Right cardiac atrium (tissue), 5 donors: ENCODE measurements around the gene ZNF100. TPM values are rescaled to one million over a fixed set of nuclear protein-coding genes. Genes with fewer than 3 reads are reported as not detected.

Experiments used
- ATAC-seq, 2 donors: fragments of 200-7000 bp; cut with Tn5 transposase; one replicate each; pipeline versions ENCODE4 v1.8.0 to v1.9.1; 2020; ENCODE audit warnings: moderate library complexity in 2 of 2, mild to moderate bottlenecking in 1 of 2
- DNase-seq, 3 donors: peaks; one replicate each; pipeline ENCODE4 v3.0.0-alpha.2; 2020
- H3K27ac ChIP-seq: one replicate; pipeline ENCODE4 v1.5.1; 2013; ENCODE audit warnings: mild to moderate bottlenecking, low read length, control low read depth, moderate library complexity
- H3K27me3 ChIP-seq: one replicate; pipeline ENCODE4 v1.6.1; 2013; ENCODE audit not compliant: control insufficient read depth, insufficient read depth
- H3K4me1 ChIP-seq: one replicate; pipeline ENCODE4 v1.6.1; 2013; ENCODE audit warnings: low read length; ENCODE audit not compliant: control insufficient read depth, insufficient read depth
- H3K4me3 ChIP-seq: one replicate; pipeline ENCODE4 v1.5.1; 2013; ENCODE audit warnings: low read length, control low read depth
- H3K9me3 ChIP-seq: one replicate; pipeline ENCODE4 v1.6.1; 2013; ENCODE audit warnings: low read length; ENCODE audit not compliant: control insufficient read depth
- WGBS: extraction: QIAGEN DNeasy Blood & Tissue Kit; methylation state at CpG from one replicate; pipeline ENCODE4 v1.1.7; 2013; 5-methylcytosine and 5-hydroxymethylcytosine counted together
- intact Hi-C, 4 donors: fragments of 100-400 bp; cut with DNase I; formaldehyde crosslinking; loops; one replicate each; pipeline versions ENCODE4 v1.11.0 to v1.14.0; 2022 to 2023
- polyA plus RNA-seq: library from polyadenylated mRNA; stranded (reverse); fragments of 200-250 nt; gene quantifications from one replicate; pipeline ENCODE4 v1.2.3, GENCODE V29; 2013
- total RNA-seq, 4 donors: library from RNA; stranded (reverse); fragmentation: NEBNext Ultra II Directional; extraction: Animal tissue kit (Norgen Biotek cat#: 25700); gene quantifications; one replicate each; pipeline ENCODE4 v1.2.1, GENCODE V29; 2021
- donor health status: healthy with polysubstance abuse.
- donor health status: DM: no; HTN: yes; CAD: no.
- donor health status: DM: no; HTN: no; CAD: no.
- donor health status: DM: no; HTN: yes; CAD: no; lungs with severe emphysema.
- donor health status: DM: yes; HTN: yes; CAD: no.

ZNF100 gene
- total and polyA plus RNA-seq, 5 donors = 1.7 to 10.2 (median 6.5) TPM

DNA sequence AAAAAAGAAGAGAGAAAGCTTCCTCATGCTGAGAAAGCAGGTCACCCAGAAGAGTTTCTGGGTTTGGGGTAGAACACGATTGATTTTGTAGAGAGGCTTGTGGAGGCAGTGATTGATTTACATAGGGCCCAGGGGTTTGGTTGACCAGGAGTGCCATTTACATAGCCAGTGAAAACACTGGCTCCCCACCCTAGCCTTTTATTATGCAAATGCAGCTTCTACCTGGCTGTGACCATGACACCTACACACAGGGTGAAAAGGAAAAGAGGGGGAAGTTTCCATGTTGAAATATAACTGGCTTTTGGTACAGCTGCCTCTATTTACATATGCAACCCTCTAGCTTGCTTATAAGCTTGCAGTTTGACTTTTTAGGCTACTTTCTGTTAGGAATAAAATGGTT, 62.0 kb downstream of the ZNF100 start:
- no peaks in the 10 kb centered on the region for H3K4me1 ChIP-seq
- H3K4me3 ChIP-seq = no peak overlapping the region
- no peak for ATAC-seq
- no peak overlapping the region for H3K27ac ChIP-seq
- H3K9me3 ChIP-seq = no peaks in the 10 kb centered on the region
- no peak for DNase-seq
- intact Hi-C loops = no loop called here
- WGBS = 50% methylated on average over 1 of the region's 1 CpG
- H3K27me3 ChIP-seq = no peaks in the 10 kb centered on the region

DNA sequence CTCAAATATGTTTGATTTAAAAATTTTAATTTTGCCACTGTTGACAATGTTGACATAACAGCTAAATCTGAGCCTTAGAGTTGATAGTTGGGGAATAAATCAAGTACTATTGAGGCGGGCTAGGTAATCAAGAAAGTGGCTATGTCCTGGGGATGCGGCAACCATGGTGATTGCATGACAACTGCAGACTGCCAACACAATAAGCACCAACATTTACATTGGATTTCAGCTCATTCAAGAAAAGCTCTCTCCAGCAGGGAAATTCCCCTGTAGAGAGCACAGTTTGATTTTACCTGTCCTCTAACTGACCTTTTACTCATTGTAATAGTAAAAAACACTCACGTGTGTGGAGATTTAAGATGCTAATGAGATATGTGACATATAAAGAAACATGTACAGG, 63.1 kb downstream of the ZNF100 start:
- ATAC-seq (no peak), DNase-seq (no peak)
- H3K4me1 ChIP-seq = no peaks in the 10 kb centered on the region
- no peaks in the 10 kb centered on the region for H3K9me3 ChIP-seq
- H3K27me3 ChIP-seq = no peaks in the 10 kb centered on the region
- WGBS = 48% methylated on average over 3 of the region's 3 CpGs
- H3K27ac ChIP-seq = no peak overlapping the region
- no peak overlapping the region for H3K4me3 ChIP-seq
- intact Hi-C loops = no loop called here

DNA sequence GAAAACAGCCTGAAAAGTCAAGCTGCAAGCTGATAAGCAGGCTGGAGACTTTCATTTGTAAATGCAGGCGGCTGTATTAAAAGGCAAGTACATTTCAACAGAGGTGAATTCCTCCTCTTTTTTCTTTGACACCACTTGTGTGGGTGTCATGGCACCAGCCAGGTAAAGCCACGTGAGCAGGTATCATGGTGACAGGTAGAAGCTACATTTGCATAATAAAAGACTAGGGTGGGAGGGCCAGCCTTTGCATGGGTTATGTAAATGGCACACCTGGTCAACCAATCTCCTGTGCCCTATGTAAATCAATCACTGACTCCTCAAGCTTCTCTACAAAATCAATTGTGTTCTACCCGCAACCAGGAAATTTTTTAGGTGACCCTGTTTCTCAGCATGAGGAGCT, 68.2 kb downstream of the ZNF100 start:
- H3K27ac ChIP-seq = no peak overlapping the region
- H3K9me3 ChIP-seq = no peaks in the 10 kb centered on the region
- DNase-seq (no peak), ATAC-seq (no peak)
- no peaks in the 10 kb centered on the region for H3K27me3 ChIP-seq
- WGBS = 72% methylated on average over 3 of the region's 3 CpGs
- H3K4me3 ChIP-seq = no peak overlapping the region
- intact Hi-C loops = loop anchor here in 3 of 4 donors (5.0 to 10.0 kb wide), 3 partner anchors 204 to 217 kb away; no protein-coding TSS in a partner anchor
- H3K4me1 ChIP-seq = no peaks in the 10 kb centered on the region

GRCh38 chr19:21698215-21698614, 69.2 kb downstream of the ZNF100 start:
- Histone ChIP-seq H3K9me3 (no peaks in the 10 kb centered on the region), H3K4me1 (no peaks in the 10 kb centered on the region), H3K4me3 (no peak overlapping the region), H3K27ac (no peak overlapping the region), H3K27me3 (no peaks in the 10 kb centered on the region)
- DNase-seq (no peak), ATAC-seq (peak in 1 of 2 donors; percentile 33)
- WGBS = 30% methylated on average over 4 of the region's 4 CpGs
- intact Hi-C loops = loop anchor here in 3 of 4 donors (5.0 to 10.0 kb wide), 3 partner anchors 203 to 216 kb away; no protein-coding TSS in a partner anchor

DNA sequence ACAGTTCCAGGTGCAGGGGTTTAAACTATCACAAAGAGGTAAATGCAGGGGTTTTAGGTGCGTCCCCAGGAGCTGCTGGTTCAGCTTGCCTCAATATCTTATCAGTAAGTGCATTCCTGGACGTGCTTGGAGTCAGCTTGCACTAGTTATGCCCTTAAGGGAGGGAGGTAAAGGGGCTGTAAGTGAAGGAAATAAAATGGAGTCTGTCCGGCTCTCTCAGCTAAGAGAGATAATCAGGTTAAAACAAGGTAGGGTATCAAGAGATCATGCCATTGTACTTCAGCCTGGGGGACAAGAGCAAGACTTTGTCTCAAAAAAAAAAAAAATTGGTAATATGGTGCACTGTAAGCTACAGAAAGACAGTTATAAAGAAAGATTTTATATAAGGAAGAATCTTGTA, 69.7 kb downstream of the ZNF100 start:
- H3K4me1 ChIP-seq = no peaks in the 10 kb centered on the region
- no peak overlapping the region for H3K27ac ChIP-seq
- intact Hi-C loops = loop anchor here in 3 of 4 donors (5.0 to 10.0 kb wide), 3 partner anchors 203 to 215 kb away; no protein-coding TSS in a partner anchor
- H3K9me3 ChIP-seq = no peaks in the 10 kb centered on the region
- no peak for DNase-seq
- WGBS = 20% methylated on average over 3 of the region's 3 CpGs
- no peak overlapping the region for H3K4me3 ChIP-seq
- no peak for ATAC-seq
- H3K27me3 ChIP-seq = no peaks in the 10 kb centered on the region

GRCh38 chr19:21694171-21694906, 73.0 kb downstream of the ZNF100 start:
- intact Hi-C loops = loop anchor here in 2 of 4 donors (10.0 kb wide), 2 partner anchors 200 to 210 kb away; no protein-coding TSS in a partner anchor
- 63% methylated on average over 7 of the region's 7 CpGs for whole genome bisulfite sequencing

DNA sequence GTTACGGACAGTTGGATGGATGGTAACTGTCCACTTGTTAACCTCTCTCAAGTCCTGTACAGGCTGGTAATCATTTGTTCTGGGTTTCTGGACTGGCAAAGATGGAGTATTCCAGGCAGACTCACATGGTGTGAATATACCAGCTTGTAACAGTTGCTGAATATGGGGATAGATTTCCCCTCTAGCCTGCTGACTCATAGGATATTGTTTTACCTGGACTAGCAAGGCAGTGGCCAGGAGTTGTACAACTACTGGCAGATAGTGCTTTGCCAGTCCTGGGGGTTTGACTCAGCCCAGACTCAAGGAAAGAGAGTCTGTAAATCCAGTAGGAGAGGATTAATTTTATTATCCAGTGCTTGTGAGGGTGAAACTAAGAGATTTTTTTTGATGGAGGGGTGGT, 74.0 kb downstream of the ZNF100 start:
- Histone ChIP-seq H3K27ac (no peak overlapping the region), H3K4me3 (no peak overlapping the region), H3K9me3 (no peaks in the 10 kb centered on the region), H3K4me1 (no peaks in the 10 kb centered on the region), H3K27me3 (no peaks in the 10 kb centered on the region)
- 83% methylated on average over 1 of the region's 1 CpG for WGBS
- ATAC-seq (no peak), DNase-seq (no peak)
- intact Hi-C loops = loop anchor here in 2 of 4 donors (10.0 kb wide), 2 partner anchors 199 to 209 kb away; no protein-coding TSS in a partner anchor

More at GRCh38 chr19:21694171-21694906, 73.0 kb downstream of the ZNF100 start:
- Histone ChIP-seq H3K27ac (no peak overlapping the region), H3K4me3 (no peak overlapping the region), H3K9me3 (no peaks in the 10 kb centered on the region), H3K4me1 (no peaks in the 10 kb centered on the region), H3K27me3 (no peaks in the 10 kb centered on the region)
- ATAC-seq = no peak
- DNase-seq = no peak

- no peaks in the 10 kb centered on the region for H3K27me3 ChIP-seq
- WGBS = 48% methylated on average over 1 of the region's 1 CpG
- no peak overlapping the region for H3K4me3 ChIP-seq
- no peaks in the 10 kb centered on the region for H3K4me1 ChIP-seq
- no peaks in the 10 kb centered on the region for H3K9me3 ChIP-seq
- intact Hi-C loops = loop anchor here in 2 of 4 donors (10.0 kb wide), 2 partner anchors 197 to 207 kb away; no protein-coding TSS in a partner anchor
- no peak for DNase-seq
- ATAC-seq = no peak
- H3K27ac ChIP-seq = no peak overlapping the region
These were observed 75.7 kb downstream of the ZNF100 start for GRCh38 chr19:21691661-21692060.

DNA sequence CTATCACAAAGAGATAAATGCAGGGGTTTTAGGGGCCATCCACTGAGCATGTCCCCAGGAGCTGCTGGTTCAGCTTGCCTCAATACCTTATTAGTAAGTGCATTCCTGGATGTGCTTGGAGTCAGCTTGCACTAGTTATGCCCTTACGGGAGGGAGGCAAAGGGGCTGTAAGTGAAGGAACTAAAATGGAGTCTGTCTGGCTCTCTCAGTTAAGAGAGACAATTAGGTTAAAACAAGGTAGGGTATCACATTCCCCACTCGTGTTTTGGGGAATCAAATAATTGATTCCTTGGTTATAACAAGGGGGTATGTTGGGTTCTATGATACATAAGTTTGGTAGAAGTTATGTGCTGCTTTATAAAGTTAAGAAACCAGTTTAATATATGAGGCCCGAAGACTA, 78.9 kb downstream of the ZNF100 start:
- no peaks in the 10 kb centered on the region for H3K27me3 ChIP-seq
- no peak overlapping the region for H3K27ac ChIP-seq
- H3K4me1 ChIP-seq = no peaks in the 10 kb centered on the region
- DNase-seq (no peak), ATAC-seq (no peak)
- intact Hi-C loops = no loop called here
- no peaks in the 10 kb centered on the region for H3K9me3 ChIP-seq
- no peak overlapping the region for H3K4me3 ChIP-seq
- WGBS = 60% methylated on average over 3 of the region's 3 CpGs

- Histone ChIP-seq H3K4me1 (no peaks in the 10 kb centered on the region), H3K27ac (no peak overlapping the region), H3K4me3 (no peak overlapping the region), H3K9me3 (no peaks in the 10 kb centered on the region), H3K27me3 (no peaks in the 10 kb centered on the region)
- DNase-seq = no peak
- WGBS = 46% methylated on average over 3 of the region's 3 CpGs
- intact Hi-C loops = no loop called here
- ATAC-seq = no peak
These were observed 86.7 kb downstream of the ZNF100 start for GRCh38 chr19:21680671-21681070.

DNA sequence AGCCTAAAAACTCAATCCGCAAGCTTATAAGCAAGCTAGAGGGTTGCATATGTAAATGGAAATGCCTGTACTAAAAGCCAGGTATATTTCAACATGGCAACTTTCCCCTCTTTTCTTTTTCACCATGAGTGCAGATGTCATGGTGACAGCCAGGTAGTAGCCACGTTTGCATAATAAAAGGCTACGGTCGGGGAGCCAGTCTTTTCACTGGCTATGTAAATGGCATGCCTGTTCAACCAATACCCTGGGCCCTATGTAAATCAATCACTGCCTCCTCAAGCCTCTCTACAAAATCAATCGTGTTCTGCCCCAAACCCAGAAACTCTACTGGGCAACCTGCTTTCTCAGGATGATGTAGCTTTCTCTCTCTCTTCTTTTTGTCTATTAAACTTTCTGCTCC, 87.4 kb downstream of the ZNF100 start:
- Histone ChIP-seq H3K27me3 (no peaks in the 10 kb centered on the region), H3K4me1 (no peaks in the 10 kb centered on the region), H3K27ac (no peak overlapping the region), H3K4me3 (no peak overlapping the region), H3K9me3 (no peaks in the 10 kb centered on the region)
- ATAC-seq (no peak), DNase-seq (no peak)
- intact Hi-C loops = no loop called here
- WGBS = 77% methylated on average over 5 of the region's 5 CpGs
